H1 (cell line): ENCODE measurements around the gene DNAH10. TPM values are rescaled to one million over a fixed set of nuclear protein-coding genes. Genes with fewer than 3 reads are reported as not detected.

Experiments used
- CTCF ChIA-PET: fragments of 300-600 bp; sonication (Branson Sonifier 250); formaldehyde crosslinking; loops from one replicate; lab custom pipeline; 2021; ENCODE audit not compliant: partially characterized antibody; lab: Charles Lee
- POLR2A ChIA-PET: fragments of 300-600 bp; sonication (Branson Sonifier 250); formaldehyde crosslinking; loops from one replicate; lab custom pipeline; 2021; ENCODE audit warnings: inconsistent platforms; ENCODE audit not compliant: partially characterized antibody; lab: Charles Lee
- DNase-seq, 2 experiments: peaks; one replicate each; pipeline versions ENCODE4 v3.0.0 to v3.0.0-alpha.2; 2010 to 2022; ENCODE audit warnings: low spot score in 2 of 2, low read depth in 1 of 2, mixed read lengths in 1 of 2
- FAIRE-seq: peaks from 2 replicates; lab custom pipeline; 2011; peaks lifted over from hg19 to GRCh38; lab: Jason Lieb, UNC
- H2AFZ ChIP-seq: 2 replicates; pipeline ENCODE4 v1.8.1; 2012; ENCODE audit warnings: low read length, inconsistent platforms
- H2AK5ac ChIP-seq: 2 replicates; pipeline ENCODE4 v1.6.1; 2013; ENCODE audit warnings: low read depth, low read length
- H2BK120ac ChIP-seq: replicated peaks from 2 replicates; pipeline ENCODE3; 2013; ENCODE audit warnings: low read depth, low read length, inconsistent platforms
- H2BK12ac ChIP-seq: 2 replicates; pipeline ENCODE4 v1.6.1; 2013; ENCODE audit warnings: low read depth, low read length
- H2BK15ac ChIP-seq: 2 replicates; pipeline ENCODE4 v1.6.1; 2013; ENCODE audit warnings: low read length
- H2BK20ac ChIP-seq: 2 replicates; pipeline ENCODE4 v1.6.1; 2013; ENCODE audit warnings: low read length
- H2BK5ac ChIP-seq: 2 replicates; pipeline ENCODE4 v1.6.1; 2013; ENCODE audit warnings: low read depth, low read length
- H3K14ac ChIP-seq: 2 replicates; pipeline ENCODE4 v1.6.1; 2013; ENCODE audit warnings: inconsistent platforms; ENCODE audit not compliant: insufficient read length
- H3K18ac ChIP-seq: 2 replicates; pipeline ENCODE4 v1.6.1; 2013; ENCODE audit warnings: low read length; ENCODE audit errors: extremely low read depth
- H3K23ac ChIP-seq: 2 replicates; pipeline ENCODE4 v1.6.1; 2013; ENCODE audit warnings: inconsistent platforms; ENCODE audit not compliant: insufficient read length
- H3K23me2 ChIP-seq: 2 replicates; pipeline ENCODE4 v1.6.1; 2013; ENCODE audit warnings: low read depth, low read length
- H3K27ac ChIP-seq: 2 replicates; pipeline ENCODE4 v1.6.1; 2011; ENCODE audit warnings: low read depth, low read length, inconsistent platforms
- H3K27me3 ChIP-seq, 4 experiments: replicated peaks in 1 of 4; 1 replicate in 1 of 4; 2 replicates in 3 of 4; pipeline versions ENCODE4 v1.6.1 to v1.8.1; 2011 to 2013; ENCODE audit warnings: low read length in 3 of 4, mild to moderate bottlenecking in 3 of 4, inconsistent platforms in 2 of 4, mixed read lengths in 2 of 4, moderate library complexity in 1 of 4; ENCODE audit not compliant: control insufficient read depth in 3 of 4, insufficient read depth in 3 of 4; ENCODE audit errors: extremely low read depth in 1 of 4
- H3K36me3 ChIP-seq, 4 experiments: 2 replicates each; pipeline versions ENCODE4 v1.6.1 to v1.8.1; 2011 to 2013; ENCODE audit warnings: mild to moderate bottlenecking in 4 of 4, low read length in 3 of 4, moderate library complexity in 2 of 4, control low read depth in 1 of 4, inconsistent platforms in 1 of 4; ENCODE audit not compliant: insufficient read depth in 4 of 4, control insufficient read depth in 2 of 4
- H3K4ac ChIP-seq: replicated peaks from 2 replicates; pipeline ENCODE3; 2013; ENCODE audit warnings: low read length, low read depth, mixed read lengths, inconsistent platforms; ENCODE audit not compliant: insufficient read length
- H3K4me1 ChIP-seq, 4 experiments: replicated peaks in 1 of 4; 1 replicate in 1 of 4; 2 replicates in 3 of 4; pipeline versions ENCODE4 v1.6.1 to v1.8.1; 2011 to 2013; ENCODE audit warnings: low read length in 3 of 4, inconsistent platforms in 2 of 4, mixed read lengths in 1 of 4; ENCODE audit not compliant: insufficient read depth in 4 of 4, control insufficient read depth in 3 of 4
- H3K4me2 ChIP-seq, 2 experiments: 2 replicates each; pipeline versions ENCODE4 v1.6.1 to v1.8.1; 2011 to 2013; ENCODE audit warnings: low read depth in 2 of 2, low read length in 2 of 2, control low read depth in 1 of 2, inconsistent platforms in 1 of 2, mild to moderate bottlenecking in 1 of 2; ENCODE audit not compliant: insufficient read depth in 1 of 2
- H3K4me3 ChIP-seq, 4 experiments: fragments of 200-600, 300-600 bp in 1 of 4; sonication (generic), shearing (Covaris generic), sonication (Bioruptor Twin) in 1 of 4; 2 replicates each; pipeline versions ENCODE4 v1.5.1 to v1.8.1; 2011 to 2016; ENCODE audit warnings: low read length in 4 of 4, low read depth in 3 of 4, control low read depth in 2 of 4, inconsistent platforms in 2 of 4, mild to moderate bottlenecking in 2 of 4, mixed read lengths in 1 of 4, moderate library complexity in 1 of 4; ENCODE audit not compliant: insufficient read depth in 2 of 4; ENCODE audit errors: extremely low read depth in 1 of 4
- H3K56ac ChIP-seq: replicated peaks from 2 replicates; pipeline ENCODE3; 2013; ENCODE audit warnings: low read depth, mild to moderate bottlenecking, mixed read lengths, low read length, inconsistent platforms; ENCODE audit not compliant: insufficient read length
- H3K79me1 ChIP-seq: 2 replicates; pipeline ENCODE4 v1.6.1; 2013; ENCODE audit warnings: low read depth, low read length, control low read depth
- H3K79me2 ChIP-seq, 2 experiments: 2 replicates each; pipeline versions ENCODE4 v1.6.1 to v1.8.1; 2012 to 2013; ENCODE audit warnings: low read length in 2 of 2, mild to moderate bottlenecking in 2 of 2, inconsistent platforms in 1 of 2; ENCODE audit not compliant: insufficient read depth in 2 of 2, control insufficient read depth in 1 of 2
- H3K9ac ChIP-seq, 4 experiments: replicated peaks in 1 of 4; 1 replicate in 1 of 4; 2 replicates in 3 of 4; pipeline versions ENCODE4 v1.6.1 to v1.8.1; 2011 to 2013; ENCODE audit warnings: low read depth in 3 of 4, low read length in 3 of 4, control low read depth in 2 of 4, mild to moderate bottlenecking in 2 of 4, moderate library complexity in 2 of 4, inconsistent platforms in 1 of 4; ENCODE audit errors: extremely low read depth in 1 of 4
- H3K9me3 ChIP-seq, 2 experiments: 2 replicates each; pipeline versions ENCODE4 v1.6.1 to v1.8.1; 2012 to 2013; ENCODE audit warnings: mild to moderate bottlenecking in 2 of 2, moderate library complexity in 2 of 2, control low read depth in 1 of 2, inconsistent platforms in 1 of 2, low read depth in 1 of 2, low read length in 1 of 2, mixed read lengths in 1 of 2; ENCODE audit not compliant: insufficient read depth in 2 of 2
- H4K20me1 ChIP-seq, 2 experiments: replicated peaks in 1 of 2; 2 replicates each; pipeline versions ENCODE3 to v1.8.1; 2011 to 2013; ENCODE audit warnings: inconsistent platforms in 2 of 2, low read length in 2 of 2, mild to moderate bottlenecking in 1 of 2; ENCODE audit not compliant: insufficient read depth in 2 of 2, control insufficient read depth in 1 of 2
- H4K5ac ChIP-seq: 2 replicates; pipeline ENCODE4 v1.6.1; 2013; ENCODE audit warnings: low read length, low read depth, mixed read lengths, inconsistent platforms; ENCODE audit not compliant: insufficient read length
- H4K8ac ChIP-seq: 2 replicates; pipeline ENCODE4 v1.8.0; 2013; ENCODE audit warnings: mild to moderate bottlenecking, moderate library complexity, low read length, inconsistent platforms; ENCODE audit not compliant: insufficient read depth; ENCODE audit errors: extremely low read depth
- H4K91ac ChIP-seq: replicated peaks from 2 replicates; pipeline ENCODE3; 2013; ENCODE audit warnings: low read length, mixed read lengths, inconsistent platforms; ENCODE audit not compliant: insufficient read length
- BACH1 ChIP-seq: IDR thresholded peaks from 2 replicates; pipeline ENCODE4 v1.6.1; 2012; ENCODE audit warnings: low read length, improper control_type of control experiment
- CHD1 ChIP-seq: IDR thresholded peaks from 2 replicates; pipeline ENCODE4 v1.6.1; 2012; ENCODE audit warnings: low read depth, low read length, improper control_type of control experiment
- CTBP2 ChIP-seq: IDR thresholded peaks from 2 replicates; pipeline ENCODE4 v1.7.0; 2011; ENCODE audit warnings: borderline replicate concordance, mild to moderate bottlenecking, moderate library complexity, mixed read lengths, low read length; ENCODE audit not compliant: insufficient read depth, insufficient read length
- EGR1 ChIP-seq: IDR thresholded peaks from 2 replicates; pipeline ENCODE4 v1.6.1; 2011; ENCODE audit warnings: low read depth, low read length, borderline replicate concordance
- FOSL1 ChIP-seq: IDR thresholded peaks from 2 replicates; pipeline ENCODE4 v1.6.1; 2011; ENCODE audit warnings: mild to moderate bottlenecking, low read depth, low read length, moderate library complexity; ENCODE audit not compliant: insufficient read depth
- KDM1A ChIP-seq: fragments of 200-600, 300-600 bp; sonication (generic); IDR thresholded peaks from 2 replicates; pipeline ENCODE4 v1.7.1; 2016; ENCODE audit warnings: mild to moderate bottlenecking, low read length, borderline replicate concordance
- KDM5A ChIP-seq: fragments of 200-600 bp; IDR thresholded peaks from 2 replicates; pipeline ENCODE4 v1.7.1; 2012; ENCODE audit warnings: mild to moderate bottlenecking, low read length, inconsistent platforms, mixed read lengths
- PHF8 ChIP-seq: fragments of 200-600 bp; sonication (generic); conservative IDR thresholded peaks from 2 replicates; pipeline ENCODE4 v1.7.1; 2012; ENCODE audit warnings: low read depth, mild to moderate bottlenecking, inconsistent platforms, low read length, moderate library complexity
- RAD21 ChIP-seq, 2 experiments: IDR thresholded peaks in 1 of 2; conservative IDR thresholded peaks in 1 of 2; 2 replicates each; pipeline ENCODE4 v1.6.1; 2011; ENCODE audit warnings: low read depth in 2 of 2, low read length in 2 of 2, improper control_type of control experiment in 1 of 2, inconsistent platforms in 1 of 2, mild to moderate bottlenecking in 1 of 2, moderate library complexity in 1 of 2
- SP1 ChIP-seq: IDR thresholded peaks from 2 replicates; pipeline ENCODE4 v1.6.1; 2011; ENCODE audit warnings: low read depth, low read length
- TAF7 ChIP-seq: optimal IDR thresholded peaks from 2 replicates; pipeline ENCODE3; 2011; ENCODE audit warnings: low read depth, mild to moderate bottlenecking, inconsistent platforms, low read length, moderate library complexity, borderline replicate concordance
- WGBS, 2 experiments: shearing (Covaris generic) in 1 of 2; methylation state at CpG; one replicate each; pipeline versions ENCODE4 v1.1.6 to v1.1.7; 2013 to 2015; ENCODE audit warnings: low lambda C conversion rate in 2 of 2, mixed read lengths in 2 of 2, inconsistent platforms in 1 of 2, low coverage in 1 of 2, missing lambda C conversion rate in 1 of 2; ENCODE audit not compliant: insufficient replicate concordance in 2 of 2, insufficient coverage in 1 of 2, insufficient read length in 1 of 2; ENCODE audit errors: extremely low coverage in 1 of 2, missing lambda C conversion rate in 1 of 2; 5-methylcytosine and 5-hydroxymethylcytosine counted together
- polyA plus RNA-seq, 7 experiments: library from polyadenylated mRNA; depleted of rRNA in 3 of 7; stranded (reverse) in 5 of 7; unstranded in 2 of 7; fragments of >200 nt in 5 of 7; fragments of 200-250 nt in 2 of 7; gene quantifications; 1 replicate in 5 of 7; 2 replicates in 1 of 7; 4 replicates in 1 of 7; pipeline versions ENCODE4 v1.2.1 to v1.2.3, GENCODE V29; 2011 to 2013; ENCODE audit warnings: missing spikeins in 2 of 7, mixed read lengths in 2 of 7
- total RNA-seq: library from RNA; stranded (reverse); fragmentation: NEBNext Ultra II Directional; extraction: Animal tissue kit (Norgen Biotek cat#: 25700); gene quantifications from 2 replicates; pipeline ENCODE4 v1.2.1, GENCODE V29; 2021
- TF ChIP-seq, protein P1 (sequence below): IDR thresholded peaks from 2 replicates; pipeline ENCODE4 v1.6.1; 2012; ENCODE audit warnings: inconsistent platforms

Gene DNAH10
- total and polyA plus RNA-seq, 2 of the 8 experiments (the other 6 are each of a cell fraction or from before 2014, with no cell fraction given), result 0.02 to 0.24 TPM

DNA sequence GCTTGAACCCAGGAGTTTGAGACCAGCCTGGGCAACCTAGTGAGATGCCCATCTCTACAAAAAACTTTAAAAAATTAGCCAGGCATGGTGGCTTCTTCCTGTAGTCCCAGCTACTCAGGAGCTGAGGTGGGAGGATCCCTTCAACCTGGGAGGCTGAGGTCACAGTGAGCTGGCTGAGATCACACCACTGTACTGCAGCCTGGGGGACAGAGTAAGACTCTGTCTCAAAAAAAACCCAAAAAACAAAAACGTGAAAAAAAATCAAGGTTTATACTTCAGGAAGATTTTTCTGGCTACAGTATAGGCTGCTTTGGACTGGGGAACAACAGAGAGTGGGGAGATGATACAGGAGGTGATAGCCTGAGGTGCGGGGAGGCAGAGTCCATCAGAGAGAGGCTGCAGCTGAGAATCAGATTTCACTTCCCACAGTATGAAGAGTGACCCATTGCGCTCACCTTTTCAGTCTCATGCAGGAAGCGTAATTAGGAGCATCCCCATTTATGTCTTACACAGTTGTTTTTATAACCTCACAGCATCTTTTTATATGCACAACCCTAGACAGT, 28.9 kb downstream of the DNAH10 start:
- Histone ChIP-seq H2BK20ac (no peak overlapping the region), H3K56ac (no peak overlapping the region), H3K9ac (no peak overlapping the region), H3K27ac (no peak overlapping the region), H2BK120ac (no peak overlapping the region), H2BK12ac (no peak overlapping the region), H3K23me2 (no peaks in the 10 kb centered on the region), H3K18ac (no peak overlapping the region), H4K91ac (no peak overlapping the region), H3K23ac (no peak overlapping the region), H3K27me3 (no peaks in the 10 kb centered on the region), H3K4ac (no peak overlapping the region), H4K20me1 (no peaks in the 10 kb centered on the region), H2BK15ac (no peak overlapping the region), H3K4me3 (no peak overlapping the region), H3K4me1 (no peaks in the 10 kb centered on the region), H2BK5ac (no peak overlapping the region), H2AK5ac (no peak overlapping the region), H2AFZ (no peak overlapping the region), H3K14ac (no peak overlapping the region), H3K9me3 (no peaks in the 10 kb centered on the region), H3K4me2 (no peak overlapping the region), H3K79me2 (no peaks in the 10 kb centered on the region), H4K5ac (no peak overlapping the region), H3K36me3 (no peaks in the 10 kb centered on the region), H4K8ac (no peak overlapping the region), H3K79me1 (no peaks in the 10 kb centered on the region)
- TF ChIP-seq, protein P1, sequence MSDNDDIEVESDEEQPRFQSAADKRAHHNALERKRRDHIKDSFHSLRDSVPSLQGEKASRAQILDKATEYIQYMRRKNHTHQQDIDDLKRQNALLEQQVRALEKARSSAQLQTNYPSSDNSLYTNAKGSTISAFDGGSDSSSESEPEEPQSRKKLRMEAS, result no peak
- no peak for TF ChIP-seq EGR1
- TF ChIP-seq BACH1, result no peak
- no peak for TF ChIP-seq FOSL1
- TF ChIP-seq KDM1A, result no peak
- no peak for TF ChIP-seq KDM5A
- TF ChIP-seq TAF7, result no peak
- TF ChIP-seq CHD1, result no peak
- TF ChIP-seq SP1, result no peak
- no peak for TF ChIP-seq CTBP2
- no peak for TF ChIP-seq RAD21 (IDR thresholded peaks at IDR 0.05 in 1 of 2, conservative IDR thresholded peaks at IDR 0.05 in 1 of 2; ENCODE audit: low read depth in 2 of 2, low read length in 2 of 2)
- TF ChIP-seq PHF8, result no peak
- ChIA-PET POLR2A (no interaction called here), CTCF (interaction anchor here (0.6 to 2.9 kb wide), 4 partner anchors 9 to 127 kb away, joined by 3 to 14 read pairs (median 3); no protein-coding TSS in a partner anchor)
- no peak for FAIRE-seq
- no peak for DNase-seq
- WGBS, 2 experiments, result 88% methylated on average over 4 of the region's 4 CpGs; no CpG with 5 or more reads in 1 of the 2 experiments
